Stomach smooth muscle (tissue), 2 donors: ENCODE results near the gene MAGI1.
"Not testable (repeated sequence)": the region's sequence is repeated elsewhere in the genome, so short reads cannot be mapped to it uniquely, and the experiment has no call there.

ENCODE experiments used
- H3K27ac ChIP-seq: one replicate; pipeline ENCODE4 v1.7.0; 2013; ENCODE audit warnings: mild to moderate bottlenecking, low read length, inconsistent platforms
- H3K27me3 ChIP-seq, 2 donors: one replicate each; pipeline ENCODE4 v1.7.0; 2013; ENCODE audit warnings: low read length in 2 of 2; ENCODE audit not compliant: insufficient read depth in 2 of 2, control insufficient read depth in 1 of 2
- H3K36me3 ChIP-seq, 2 donors: one replicate each; pipeline ENCODE4 v1.7.0; 2013; ENCODE audit warnings: low read length in 2 of 2; ENCODE audit not compliant: control insufficient read depth in 2 of 2, insufficient read depth in 2 of 2
- H3K4me1 ChIP-seq: one replicate; pipeline ENCODE4 v1.7.0; 2013; ENCODE audit warnings: low read length; ENCODE audit not compliant: control insufficient read depth, insufficient read depth
- H3K4me3 ChIP-seq, 2 donors: one replicate each; pipeline ENCODE4 v1.7.0; 2013; ENCODE audit warnings: low read length in 2 of 2
- H3K9ac ChIP-seq, 2 donors: one replicate each; pipeline ENCODE4 v1.7.0; 2013; ENCODE audit warnings: low read length in 2 of 2, mild to moderate bottlenecking in 1 of 2
- H3K9me3 ChIP-seq, 2 donors: one replicate each; pipeline ENCODE4 v1.7.0; 2013; ENCODE audit warnings: low read length in 2 of 2; ENCODE audit not compliant: control insufficient read depth in 2 of 2
- donor health status: healthy.
- donor health status: Pancreatic carcinoma.

The MAGI1 gene

GRCh38 chr3:65557899-65558564 lies 480.7 kb downstream of the MAGI1 start:
- Histone ChIP-seq H3K27me3 (no peaks in the 10 kb centered on the region), H3K9ac (no peak overlapping the region), H3K4me1 (no peaks in the 10 kb centered on the region), H3K9me3 (no peaks in the 10 kb centered on the region), H3K27ac (no peak overlapping the region), H3K36me3 (no peaks in the 10 kb centered on the region), H3K4me3 (no peak overlapping the region)

DNA sequence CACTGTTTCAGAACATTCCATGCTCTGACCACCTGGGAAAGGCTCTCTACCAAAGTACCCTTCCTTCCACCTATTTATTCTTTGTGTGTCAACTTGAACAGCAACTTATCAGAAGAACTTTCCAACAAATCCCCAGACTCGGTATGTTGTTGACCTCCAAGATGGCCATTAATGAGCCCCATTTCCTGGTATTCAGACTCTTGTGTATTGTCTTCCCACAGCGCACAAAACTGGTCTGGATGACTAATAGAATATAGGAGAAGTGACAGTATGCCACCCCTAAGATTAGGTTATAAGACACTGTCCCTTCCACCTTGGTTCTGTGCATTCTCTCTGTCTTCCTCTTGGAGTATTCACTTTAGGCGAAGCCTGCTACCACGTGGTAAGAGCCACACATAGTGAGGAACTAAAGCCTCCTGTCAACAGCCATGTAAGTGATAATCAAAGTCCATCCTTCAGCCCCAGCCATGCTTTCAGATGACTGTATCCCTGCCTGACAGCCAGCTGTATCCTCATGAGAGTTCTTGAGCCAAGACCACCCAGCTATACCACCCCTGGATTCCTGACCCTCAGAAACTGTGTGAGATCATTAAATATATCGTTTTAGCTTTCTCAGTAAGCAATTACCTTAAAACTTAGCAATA lies 481.7 kb downstream of the MAGI1 start:
- Histone ChIP-seq H3K27me3 (no peaks in the 10 kb centered on the region), H3K9me3 (no peaks in the 10 kb centered on the region), H3K4me3 (no peak overlapping the region), H3K4me1 (no peaks in the 10 kb centered on the region), H3K27ac (no peak overlapping the region), H3K36me3 (no peaks in the 10 kb centered on the region), H3K9ac (no peak overlapping the region)

GRCh38 chr3:65552434-65552833 lies 486.3 kb downstream of the MAGI1 start:
- Histone ChIP-seq H3K9ac (no peak overlapping the region), H3K9me3 (no peaks in the 10 kb centered on the region), H3K27me3 (no peaks in the 10 kb centered on the region), H3K4me1 (peaks cover 11% of the 10 kb centered on the region), H3K4me3 (no peak overlapping the region), H3K27ac (no peak overlapping the region), H3K36me3 (no peaks in the 10 kb centered on the region)

DNA sequence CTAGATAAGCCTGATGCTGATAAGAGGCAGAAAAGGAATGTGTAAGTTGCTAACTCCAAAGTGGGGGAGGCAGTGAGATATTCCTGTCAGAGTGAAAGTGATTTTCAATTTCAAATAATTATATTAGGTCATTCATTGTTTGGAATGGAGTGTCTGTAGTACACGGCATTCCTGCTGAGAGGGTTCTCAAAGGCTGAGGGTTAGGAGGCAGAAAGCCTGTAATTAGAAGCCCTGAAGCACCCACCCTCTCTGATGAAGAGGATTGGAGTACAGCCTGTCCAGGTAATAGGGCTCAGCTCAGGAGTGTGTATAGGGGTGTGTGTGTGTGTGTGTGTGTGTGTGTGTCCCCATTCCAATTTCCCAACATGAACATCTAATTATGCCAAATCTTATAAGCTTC lies 486.8 kb downstream of the MAGI1 start:
- H3K4me3 ChIP-seq, result no peak overlapping the region
- H3K9me3 ChIP-seq, result no peaks in the 10 kb centered on the region
- no peak overlapping the region for H3K9ac ChIP-seq
- no peaks in the 10 kb centered on the region for H3K36me3 ChIP-seq
- peaks cover 11% of the 10 kb centered on the region for H3K4me1 ChIP-seq
- no peak overlapping the region for H3K27ac ChIP-seq
- no peaks in the 10 kb centered on the region for H3K27me3 ChIP-seq

DNA sequence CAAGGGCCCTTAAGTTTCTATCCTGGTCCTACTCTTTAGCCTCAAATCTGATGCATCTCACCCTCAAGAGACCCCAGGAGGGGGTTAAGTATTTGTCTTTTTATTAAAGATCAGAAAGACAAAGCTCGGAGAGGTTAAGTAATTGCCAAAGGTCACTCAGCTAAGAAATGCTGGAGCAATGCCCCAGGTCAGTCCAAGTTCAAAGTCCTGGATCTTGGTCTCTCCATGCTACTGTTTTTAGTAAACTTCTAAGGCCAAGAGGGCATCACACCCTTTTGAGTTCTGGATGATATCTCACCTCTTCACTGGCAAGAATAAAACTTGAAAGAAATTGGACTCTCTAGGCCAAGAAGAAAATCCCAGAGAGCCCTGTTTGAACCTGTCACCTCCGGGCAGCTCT lies 488.6 kb downstream of the MAGI1 start:
- no peak overlapping the region for H3K9ac ChIP-seq
- no peak overlapping the region for H3K27ac ChIP-seq
- H3K4me3 ChIP-seq, result no peak overlapping the region
- H3K4me1 ChIP-seq, result peaks cover 11% of the 10 kb centered on the region
- no peaks in the 10 kb centered on the region for H3K36me3 ChIP-seq
- H3K27me3 ChIP-seq, result no peaks in the 10 kb centered on the region
- H3K9me3 ChIP-seq, result no peaks in the 10 kb centered on the region

DNA sequence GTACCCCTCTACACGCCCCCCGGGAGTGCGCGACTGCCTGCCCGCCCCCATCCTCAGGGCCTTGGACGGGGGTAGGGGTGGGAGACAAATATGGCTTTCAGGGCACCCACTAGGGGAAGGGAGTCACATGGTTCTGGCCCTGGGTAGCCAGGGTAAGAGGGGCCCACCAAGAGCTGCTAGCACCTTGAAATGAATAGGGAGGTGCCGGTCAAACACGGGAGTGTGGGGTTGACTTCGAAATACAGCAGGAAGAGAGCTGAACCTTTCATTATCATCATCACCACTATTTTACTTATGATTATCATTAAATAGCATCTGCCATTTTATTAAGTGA lies 489.1 kb downstream of the MAGI1 start:
- H3K4me1 ChIP-seq, result peaks cover 11% of the 10 kb centered on the region
- H3K36me3 ChIP-seq, result no peaks in the 10 kb centered on the region
- H3K9ac ChIP-seq, result peak overlapping the region; percentile 47 to 65
- H3K9me3 ChIP-seq, result no peaks in the 10 kb centered on the region
- no peaks in the 10 kb centered on the region for H3K27me3 ChIP-seq
- peak overlapping the region; percentile 73 to 83 for H3K4me3 ChIP-seq
- peak overlapping the region; percentile 78 for H3K27ac ChIP-seq

DNA sequence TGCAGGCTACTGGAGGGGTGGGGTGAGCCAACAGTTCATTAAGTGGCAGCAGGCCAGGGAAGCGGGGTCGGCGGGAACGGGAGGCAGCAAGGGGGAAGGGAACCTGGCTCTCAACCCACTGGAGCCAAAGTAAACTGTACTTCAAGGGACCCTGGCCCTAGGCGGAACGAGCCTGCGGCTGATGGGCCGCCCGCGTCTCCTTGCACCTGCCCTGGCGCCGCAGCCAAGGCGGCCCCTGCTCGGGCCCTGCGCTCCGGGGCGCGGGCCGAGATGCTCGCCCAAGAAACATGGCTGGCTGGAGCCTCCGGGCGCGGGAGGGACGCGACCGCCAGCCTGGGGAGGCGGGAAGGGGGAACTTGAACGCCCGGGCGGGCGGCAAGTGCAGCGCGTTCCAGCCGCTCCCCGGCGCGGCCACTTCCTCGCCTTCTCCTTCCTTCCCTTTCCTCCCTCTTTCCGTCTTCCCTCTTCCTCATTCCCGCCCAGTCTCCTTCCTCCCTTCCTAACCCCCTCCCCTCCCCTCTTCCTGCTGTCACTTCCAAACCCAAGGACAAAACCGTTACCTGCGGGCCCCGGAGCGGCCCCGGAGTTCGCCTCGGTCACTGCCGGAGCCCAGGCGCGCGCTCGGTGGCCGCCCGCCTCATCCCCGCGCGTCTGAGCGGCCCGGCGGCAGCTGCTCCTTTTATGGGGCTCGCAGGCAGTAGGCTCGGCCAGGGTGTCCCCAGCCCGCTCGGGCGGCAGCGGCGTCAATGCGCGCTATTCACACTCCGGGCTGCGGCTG lies 489.7 kb downstream of the MAGI1 start:
- Histone ChIP-seq H3K27ac (peak overlapping the region; percentile 78), H3K27me3 (no peaks in the 10 kb centered on the region), H3K36me3 (no peaks in the 10 kb centered on the region), H3K9ac (peak overlapping the region; percentile 65 to 73), H3K4me1 (peaks cover 11% of the 10 kb centered on the region), H3K9me3 (no peaks in the 10 kb centered on the region), H3K4me3 (peak overlapping the region; percentile 73 to 83)

- no peaks in the 10 kb centered on the region for H3K36me3 ChIP-seq
- no peak overlapping the region for H3K4me3 ChIP-seq
- no peaks in the 10 kb centered on the region for H3K27me3 ChIP-seq
- H3K9ac ChIP-seq, result no peak overlapping the region
- H3K4me1 ChIP-seq, result peaks cover 11% of the 10 kb centered on the region
- H3K9me3 ChIP-seq, result no peaks in the 10 kb centered on the region
- H3K27ac ChIP-seq, result no peak overlapping the region
Measured at GRCh38 chr3:65545429-65545828, 493.3 kb downstream of the MAGI1 start.

GRCh38 chr3:65543391-65543790 lies 495.3 kb downstream of the MAGI1 start:
- not testable (repeated sequence) for H3K36me3 ChIP-seq, H3K9ac ChIP-seq, H3K27ac ChIP-seq, H3K4me3 ChIP-seq, H3K9me3 ChIP-seq, H3K4me1 ChIP-seq, H3K27me3 ChIP-seq

DNA sequence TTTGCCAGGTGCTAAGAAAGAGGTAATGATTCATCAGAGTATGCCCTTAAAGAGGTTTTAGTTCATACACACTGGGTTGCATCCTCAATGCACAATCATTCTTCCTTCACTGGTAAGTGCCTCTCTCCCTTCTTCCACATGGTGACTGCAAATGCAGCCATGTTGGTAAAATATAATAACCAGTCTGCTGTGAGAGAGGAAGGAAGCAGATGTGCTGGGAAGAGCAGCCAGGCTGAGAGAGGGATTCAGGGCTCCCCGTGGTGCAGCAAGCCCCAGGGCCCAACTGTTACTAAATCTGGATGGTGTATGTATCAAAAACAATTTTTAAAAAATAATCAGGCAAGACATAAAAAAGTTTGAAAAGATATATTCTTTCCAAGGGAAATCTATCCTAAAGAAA lies 498.1 kb downstream of the MAGI1 start:
- Histone ChIP-seq H3K27ac (no peak overlapping the region), H3K9me3 (no peaks in the 10 kb centered on the region), H3K4me1 (peaks cover 3% of the 10 kb centered on the region), H3K9ac (no peak overlapping the region), H3K4me3 (no peak overlapping the region), H3K36me3 (no peaks in the 10 kb centered on the region), H3K27me3 (no peaks in the 10 kb centered on the region)

DNA sequence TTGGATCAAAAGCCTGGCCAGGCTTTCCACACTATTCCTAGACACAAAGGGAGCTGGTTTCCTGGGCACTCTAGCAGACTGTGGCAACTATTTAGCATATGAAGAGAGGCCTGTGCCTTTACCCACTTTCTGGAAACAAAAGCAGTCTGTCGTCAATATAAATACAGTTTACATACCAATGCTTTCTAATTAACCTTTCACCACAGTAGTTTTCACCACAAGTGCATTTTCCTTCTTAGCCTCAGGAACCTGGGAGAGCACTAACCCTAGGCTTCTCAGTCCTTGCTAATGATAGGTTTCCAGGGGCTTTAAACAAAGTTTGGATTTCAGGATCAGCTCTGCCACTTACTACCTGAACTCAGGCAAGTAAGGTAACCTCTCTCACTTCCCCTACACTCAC lies 499.1 kb downstream of the MAGI1 start:
- Histone ChIP-seq H3K27ac (no peak overlapping the region), H3K9ac (no peak overlapping the region), H3K9me3 (no peaks in the 10 kb centered on the region), H3K4me1 (peaks cover 3% of the 10 kb centered on the region), H3K27me3 (no peaks in the 10 kb centered on the region), H3K36me3 (no peaks in the 10 kb centered on the region), H3K4me3 (no peak overlapping the region)
